OCI-LY1 (cell line): ENCODE data around the gene IQSEC3.

ENCODE experiments used
- CTCF ChIP-seq: fragments of 200-600 bp; sonication (generic), shearing (Covaris generic); IDR thresholded peaks from 2 replicates; pipeline ENCODE4 v1.5.1; 2017; ENCODE audit warnings: mild to moderate bottlenecking, antibody characterized with exemption, low read length, moderate library complexity, mixed read lengths
- EZH2 ChIP-seq: fragments of 200-600 bp; sonication (generic), shearing (Covaris generic); IDR thresholded peaks from 2 replicates; pipeline ENCODE4 v1.8.0; 2017; ENCODE audit warnings: borderline replicate concordance, mixed run types, mild to moderate bottlenecking, antibody characterized with exemption, low read length, moderate library complexity, mixed read lengths

GRCh38 chr12:155646-156045 is 89.1 kb downstream of the IQSEC3 start:
- TF ChIP-seq CTCF (no peak), EZH2 (no peak)
